ENCODE measurements around the gene INSYN2B.

DNA sequence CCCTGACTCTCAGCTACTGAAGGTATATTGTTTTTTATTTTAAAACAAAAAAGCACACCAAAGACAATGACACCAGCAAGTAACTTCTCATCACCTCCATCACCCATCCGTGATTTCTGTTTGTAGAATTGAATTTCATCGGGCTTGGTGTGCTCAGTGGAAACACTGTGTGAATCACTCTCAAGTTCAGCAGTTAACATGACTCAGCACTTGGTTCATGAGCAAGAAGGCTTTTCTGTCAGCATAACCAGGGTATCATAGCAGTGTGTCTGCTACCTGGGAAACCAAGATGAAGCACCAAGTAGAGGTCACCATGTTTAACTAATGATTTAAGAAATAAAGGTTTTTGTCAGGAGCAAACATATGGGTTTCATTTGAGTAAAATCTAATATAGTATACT is 123.7 kb downstream of the INSYN2B start:
- TF ChIP-seq EZH2 (IDR thresholded peaks at IDR 0.05; ENCODE audit: borderline replicate concordance) (no peak), EZH2phosphoT487 (IDR thresholded peaks at IDR 0.05; ENCODE audit: low read depth, severe bottlenecking, unreplicated experiment) (no peak)
- TF ChIP-seq, protein P1, sequence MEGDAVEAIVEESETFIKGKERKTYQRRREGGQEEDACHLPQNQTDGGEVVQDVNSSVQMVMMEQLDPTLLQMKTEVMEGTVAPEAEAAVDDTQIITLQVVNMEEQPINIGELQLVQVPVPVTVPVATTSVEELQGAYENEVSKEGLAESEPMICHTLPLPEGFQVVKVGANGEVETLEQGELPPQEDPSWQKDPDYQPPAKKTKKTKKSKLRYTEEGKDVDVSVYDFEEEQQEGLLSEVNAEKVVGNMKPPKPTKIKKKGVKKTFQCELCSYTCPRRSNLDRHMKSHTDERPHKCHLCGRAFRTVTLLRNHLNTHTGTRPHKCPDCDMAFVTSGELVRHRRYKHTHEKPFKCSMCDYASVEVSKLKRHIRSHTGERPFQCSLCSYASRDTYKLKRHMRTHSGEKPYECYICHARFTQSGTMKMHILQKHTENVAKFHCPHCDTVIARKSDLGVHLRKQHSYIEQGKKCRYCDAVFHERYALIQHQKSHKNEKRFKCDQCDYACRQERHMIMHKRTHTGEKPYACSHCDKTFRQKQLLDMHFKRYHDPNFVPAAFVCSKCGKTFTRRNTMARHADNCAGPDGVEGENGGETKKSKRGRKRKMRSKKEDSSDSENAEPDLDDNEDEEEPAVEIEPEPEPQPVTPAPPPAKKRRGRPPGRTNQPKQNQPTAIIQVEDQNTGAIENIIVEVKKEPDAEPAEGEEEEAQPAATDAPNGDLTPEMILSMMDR (IDR thresholded peaks at IDR 0.05; ENCODE audit: poor library complexity), result no peak

Data from hepatocyte (in vitro differentiated cells).